Activated CD8-positive, alpha-beta T cell treated with anti-CD3 and anti-CD28 coated beads for 36 hours (primary cell): ENCODE results near the gene ALG8. TPM values are rescaled to one million over a fixed set of nuclear protein-coding genes. Genes with fewer than 3 reads are reported as not detected.

Experiments used
- ATAC-seq: fragments of 200-7000 bp; cut with Tn5 transposase; one replicate; pipeline ENCODE4 v1.10.0; 2021; ENCODE audit warnings: mild to moderate bottlenecking, moderate library complexity
- CTCF ChIA-PET: fragments of 350-600 bp; sonication (Branson Sonifier 250); formaldehyde crosslinking; loops from one replicate; lab custom pipeline; 2021; ENCODE audit warnings: antibody characterized with exemption; lab: Charles Lee
- POLR2A ChIA-PET: fragments of 350-600 bp; sonication (Branson Sonifier 250); formaldehyde crosslinking; loops from one replicate; lab custom pipeline; 2021; ENCODE audit warnings: antibody characterized with exemption; lab: Charles Lee
- DNase-seq: peaks from one replicate; pipeline ENCODE4 v3.0.0-alpha.2; 2020
- H3K27ac Mint-ChIP-seq: one replicate; pipeline ENCODE4 v1.8.0; 2021; ENCODE audit warnings: mild to moderate bottlenecking, mixed read lengths
- H3K27me3 Mint-ChIP-seq: one replicate; pipeline ENCODE4 v1.8.0; 2021; ENCODE audit warnings: mixed read lengths
- H3K36me3 Mint-ChIP-seq: one replicate; pipeline ENCODE4 v1.8.0; 2021; ENCODE audit warnings: low read depth, mixed read lengths
- H3K4me1 Mint-ChIP-seq: one replicate; pipeline ENCODE4 v1.8.0; 2021; ENCODE audit warnings: low read depth, mixed read lengths
- H3K4me3 Mint-ChIP-seq: one replicate; pipeline ENCODE4 v1.8.0; 2021; ENCODE audit warnings: mild to moderate bottlenecking, moderate library complexity, mixed read lengths
- H3K9me3 Mint-ChIP-seq: one replicate; pipeline ENCODE4 v1.8.0; 2021; ENCODE audit warnings: mixed read lengths
- CTCF ChIP-seq: fragments of 200-600 bp; IDR thresholded peaks from one replicate; pipeline ENCODE4 v1.8.0; 2022; ENCODE audit warnings: antibody characterized with exemption, mild to moderate bottlenecking
- intact Hi-C: fragments of 100-400 bp; cut with micrococcal nuclease; formaldehyde crosslinking; loops from one replicate; pipeline ENCODE4 v1.10.0; 2022
- total RNA-seq, 2 experiments: library from RNA; stranded (reverse); gene quantifications; one replicate each; pipeline ENCODE4 v1.2.3, GENCODE V29; 2021

ALG8 gene
- total RNA-seq, 2 experiments from 2014 or later = 45.5 to 47.7 TPM

- no peak for ATAC-seq
- CTCF ChIA-PET = no interaction called here
These were observed 29.1 kb downstream of the ALG8 start for GRCh38 chr11:78110351-78110750.

GRCh38 chr11:78109081-78110015 is 30.1 kb downstream of the ALG8 start:
- ATAC-seq (no peak), DNase-seq (no peak)
- CTCF ChIA-PET = no interaction called here
- Mint-ChIP-seq H3K4me3 (no peak overlapping the region), H3K27me3 (no peaks in the 10 kb centered on the region), H3K9me3 (no peaks in the 10 kb centered on the region), H3K4me1 (no peaks in the 10 kb centered on the region), H3K27ac (no peak overlapping the region), H3K36me3 (peaks cover 38% of the 10 kb centered on the region)
- no peak for TF ChIP-seq CTCF
- intact Hi-C loops = no loop called here
- POLR2A ChIA-PET = interaction anchor here (0.6 to 1.1 kb wide), 3 partner anchors 31 to 73 kb away, joined by 3 to 4 read pairs (median 3); no protein-coding TSS in a partner anchor

More at GRCh38 chr11:78110351-78110750, 29.1 kb downstream of the ALG8 start:
- H3K27me3 Mint-ChIP-seq = no peaks in the 10 kb centered on the region
- no peak for TF ChIP-seq CTCF
- H3K9me3 Mint-ChIP-seq = no peaks in the 10 kb centered on the region
- peaks cover 38% of the 10 kb centered on the region for H3K36me3 Mint-ChIP-seq
- no peak overlapping the region for H3K27ac Mint-ChIP-seq
- H3K4me3 Mint-ChIP-seq = no peak overlapping the region
- POLR2A ChIA-PET = interaction anchor here (1.0 to 1.1 kb wide), 2 partner anchors 31 to 32 kb away, joined by 3 read pairs; partner anchors contain the start of gene NDUFC2
- intact Hi-C loops = no loop called here
- no peak for DNase-seq
- no peaks in the 10 kb centered on the region for H3K4me1 Mint-ChIP-seq

GRCh38 chr11:78100676-78101472 is 38.6 kb downstream of the ALG8 start:
- POLR2A ChIA-PET = no interaction called here
- peaks cover 39% of the 10 kb centered on the region for H3K36me3 Mint-ChIP-seq

GRCh38 chr11:78100261-78100660 is 39.2 kb downstream of the ALG8 start:
- Mint-ChIP-seq H3K27ac (no peak overlapping the region), H3K4me1 (peaks cover 3% of the 10 kb centered on the region), H3K9me3 (no peaks in the 10 kb centered on the region), H3K27me3 (no peaks in the 10 kb centered on the region), H3K4me3 (no peak overlapping the region), H3K36me3 (peaks cover 41% of the 10 kb centered on the region)
- intact Hi-C loops = no loop called here
- no peak for DNase-seq
- ATAC-seq = no peak
- ChIA-PET CTCF (no interaction called here), POLR2A (no interaction called here)
- no peak for TF ChIP-seq CTCF

More at GRCh38 chr11:78100676-78101472, 38.6 kb downstream of the ALG8 start:
- no peak for TF ChIP-seq CTCF
- intact Hi-C loops = no loop called here
- ATAC-seq (no peak), DNase-seq (no peak)
- H3K4me3 Mint-ChIP-seq = no peak overlapping the region
- H3K27ac Mint-ChIP-seq = peak overlapping the region; percentile 20
- H3K27me3 Mint-ChIP-seq = no peaks in the 10 kb centered on the region
- CTCF ChIA-PET = no interaction called here
- no peaks in the 10 kb centered on the region for H3K4me1 Mint-ChIP-seq
- H3K9me3 Mint-ChIP-seq = no peaks in the 10 kb centered on the region
